HepG2 (cell line): ENCODE results near the gene CD151. TPM values are rescaled to one million over a fixed set of nuclear protein-coding genes. Genes with fewer than 3 reads are reported as not detected.
A peak's percentile ranks its signal among the peaks of the same experiment; 100 is the strongest.

Source experiments
- CENPX ChIP-seq: sonication (generic); formaldehyde crosslinking; IDR thresholded peaks from 2 replicates; pipeline ENCODE4 v1.9.0; 2021; ENCODE audit warnings: mild to moderate bottlenecking, missing genetic modification reagents, moderate library complexity
- CREB1 ChIP-seq, 2 experiments: fragments of 450-650 bp in 1 of 2; IDR thresholded peaks; 2 replicates each; pipeline ENCODE4 v1.6.1; 2016 to 2017; ENCODE audit warnings: control low read depth in 1 of 2, mild to moderate bottlenecking in 1 of 2, missing compliant biosample characterization in 1 of 2, missing genetic modification characterization in 1 of 2
- ELF4 ChIP-seq: sonication (generic); formaldehyde crosslinking; IDR thresholded peaks from 2 replicates; pipeline ENCODE4 v1.5.0; 2020; ENCODE audit warnings: missing genetic modification reagents, mild to moderate bottlenecking, moderate library complexity, borderline replicate concordance
- ESRRA ChIP-seq: sonication (generic); formaldehyde crosslinking; IDR thresholded peaks from 2 replicates; pipeline ENCODE4 v1.5.1; 2020; ENCODE audit warnings: mild to moderate bottlenecking, low read depth, missing genetic modification reagents
- EZH2 ChIP-seq: conservative IDR thresholded peaks from 2 replicates; pipeline ENCODE4 v1.6.1; 2012; ENCODE audit warnings: mild to moderate bottlenecking, low read depth, low read length, moderate library complexity
- FOXO1 ChIP-seq: sonication (generic); formaldehyde crosslinking; IDR thresholded peaks from 2 replicates; pipeline ENCODE4 v1.4.0; 2020; ENCODE audit warnings: missing genetic modification reagents
- HNF4A ChIP-seq: sonication (generic); formaldehyde crosslinking; IDR thresholded peaks from 2 replicates; pipeline ENCODE4 v1.4.0; 2020; ENCODE audit warnings: missing genetic modification reagents
- KAT2B ChIP-seq: fragments of 150-350 bp; IDR thresholded peaks from 2 replicates; pipeline ENCODE4 v1.6.1; 2014; ENCODE audit warnings: low read depth, low read length, borderline replicate concordance
- KLF16 ChIP-seq, 2 experiments: sonication (generic) in 1 of 2; formaldehyde crosslinking in 1 of 2; IDR thresholded peaks; 2 replicates each; pipeline versions ENCODE4 v1.6.1 to v1.8.0; 2016 to 2023; ENCODE audit warnings: missing genetic modification reagents in 2 of 2, missing compliant biosample characterization in 1 of 2
- MYNN ChIP-seq: sonication (generic); formaldehyde crosslinking; IDR thresholded peaks from 2 replicates; pipeline ENCODE4 v1.4.0; 2020; ENCODE audit warnings: mild to moderate bottlenecking, low read depth, missing genetic modification reagents
- NCOA2 ChIP-seq: sonication (generic); formaldehyde crosslinking; IDR thresholded peaks from 2 replicates; pipeline ENCODE4 v1.8.0; 2022; ENCODE audit warnings: inconsistent platforms
- NFYB ChIP-seq: sonication (generic); formaldehyde crosslinking; IDR thresholded peaks from 2 replicates; pipeline ENCODE4 v1.4.0; 2020; ENCODE audit warnings: missing genetic modification reagents
- PRPF4 ChIP-seq: fragments of 200-400 bp; formaldehyde crosslinking; IDR thresholded peaks from 2 replicates; pipeline ENCODE4 v1.6.1; 2016; ENCODE audit warnings: low read length, low read depth; ENCODE audit not compliant: poor library complexity, severe bottlenecking
- RFX5 ChIP-seq: IDR thresholded peaks from 2 replicates; pipeline ENCODE4 v1.6.1; 2011; ENCODE audit warnings: low read depth, low read length, improper control_type of control experiment
- ZBTB38 ChIP-seq: sonication (generic); formaldehyde crosslinking; IDR thresholded peaks from 2 replicates; pipeline ENCODE4 v1.5.1; 2020; ENCODE audit warnings: mild to moderate bottlenecking, missing genetic modification reagents
- ZFP41 ChIP-seq: sonication (generic); formaldehyde crosslinking; IDR thresholded peaks from 2 replicates; pipeline ENCODE4 v1.4.0; 2020; ENCODE audit warnings: mild to moderate bottlenecking, missing genetic modification reagents, borderline replicate concordance
- ZNF136 ChIP-seq: sonication (generic); formaldehyde crosslinking; IDR thresholded peaks from 2 replicates; pipeline ENCODE4 v1.8.1; 2022; ENCODE audit warnings: low read depth, mild to moderate bottlenecking, moderate library complexity, missing genetic modification reagents
- ZNF275 ChIP-seq: sonication (generic); formaldehyde crosslinking; IDR thresholded peaks from 2 replicates; pipeline ENCODE4 v1.8.0; 2022; ENCODE audit warnings: missing genetic modification reagents, mild to moderate bottlenecking, inconsistent platforms, borderline replicate concordance
- ZNF335 ChIP-seq: sonication (generic); formaldehyde crosslinking; IDR thresholded peaks from 2 replicates; pipeline ENCODE4 v1.4.0; 2020; ENCODE audit warnings: missing genetic modification reagents
- ZNF556 ChIP-seq: sonication (generic); formaldehyde crosslinking; IDR thresholded peaks from 2 replicates; pipeline ENCODE4 v1.4.0; 2020; ENCODE audit warnings: mild to moderate bottlenecking, missing genetic modification reagents, borderline replicate concordance
- ZNF766 ChIP-seq: sonication (generic); formaldehyde crosslinking; IDR thresholded peaks from 2 replicates; pipeline ENCODE4 v1.5.0; 2020; ENCODE audit warnings: missing genetic modification reagents, borderline replicate concordance
- polyA plus RNA-seq, 8 experiments: library from polyadenylated mRNA; depleted of rRNA in 3 of 8; stranded (reverse) in 7 of 8; unstranded in 1 of 8; fragments of >200 nt; fragmentation: Illumina TruSeq in 4 of 8; extraction: Trizol in 4 of 8; gene quantifications; 2 replicates each; pipeline versions ENCODE4 v1.2.1 to v1.2.3, GENCODE V29; 2011 to 2016; ENCODE audit warnings: low read depth in 4 of 8, missing spikeins in 1 of 8, mixed read lengths in 1 of 8; ENCODE audit not compliant: insufficient read depth in 1 of 8
- total RNA-seq, 5 experiments: library from RNA; depleted of rRNA; stranded (reverse); fragments of >200 nt; fragmentation: Illumina TruSeq; extraction: Trizol; gene quantifications; 2 replicates each; pipeline ENCODE4 v1.2.3, GENCODE V29; 2016; ENCODE audit warnings: low read depth in 1 of 5
- TF ChIP-seq, protein P1 (sequence below): sonication (generic); formaldehyde crosslinking; IDR thresholded peaks from 2 replicates; pipeline ENCODE4 v1.5.1; 2020; ENCODE audit warnings: mild to moderate bottlenecking, moderate library complexity, missing genetic modification reagents
- TF ChIP-seq, protein P2 (sequence below): IDR thresholded peaks from 2 replicates; pipeline ENCODE4 v1.6.1; 2016; ENCODE audit warnings: mild to moderate bottlenecking, missing biosample characterization, missing genetic modification reagents
- TF ChIP-seq, protein P3 (sequence below): sonication (generic); formaldehyde crosslinking; IDR thresholded peaks from 2 replicates; pipeline ENCODE4 v1.4.0; 2020; ENCODE audit warnings: mild to moderate bottlenecking, missing genetic modification reagents

Gene CD151
- total and polyA plus RNA-seq, 2 of the 13 experiments (the other 11 are each of a cell fraction or from before 2014, with no cell fraction given), result 125 to 197 TPM

GRCh38 chr11:842370-843002 lies 9.7 kb downstream of the CD151 start, which contains the start of the genes POLR2L and TSPAN4 (continued):
- TF ChIP-seq, protein P1, sequence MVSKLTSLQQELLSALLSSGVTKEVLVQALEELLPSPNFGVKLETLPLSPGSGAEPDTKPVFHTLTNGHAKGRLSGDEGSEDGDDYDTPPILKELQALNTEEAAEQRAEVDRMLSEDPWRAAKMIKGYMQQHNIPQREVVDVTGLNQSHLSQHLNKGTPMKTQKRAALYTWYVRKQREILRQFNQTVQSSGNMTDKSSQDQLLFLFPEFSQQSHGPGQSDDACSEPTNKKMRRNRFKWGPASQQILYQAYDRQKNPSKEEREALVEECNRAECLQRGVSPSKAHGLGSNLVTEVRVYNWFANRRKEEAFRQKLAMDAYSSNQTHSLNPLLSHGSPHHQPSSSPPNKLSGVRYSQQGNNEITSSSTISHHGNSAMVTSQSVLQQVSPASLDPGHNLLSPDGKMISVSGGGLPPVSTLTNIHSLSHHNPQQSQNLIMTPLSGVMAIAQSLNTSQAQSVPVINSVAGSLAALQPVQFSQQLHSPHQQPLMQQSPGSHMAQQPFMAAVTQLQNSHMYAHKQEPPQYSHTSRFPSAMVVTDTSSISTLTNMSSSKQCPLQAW, result peak; percentile 33; the same call in 1 of the 2 replicates
- TF ChIP-seq, protein P2, sequence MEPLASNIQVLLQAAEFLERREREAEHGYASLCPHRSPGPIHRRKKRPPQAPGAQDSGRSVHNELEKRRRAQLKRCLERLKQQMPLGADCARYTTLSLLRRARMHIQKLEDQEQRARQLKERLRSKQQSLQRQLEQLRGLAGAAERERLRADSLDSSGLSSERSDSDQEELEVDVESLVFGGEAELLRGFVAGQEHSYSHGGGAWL (CRISPR knock-in tag), result 0 out of 2 replicates have a peak, but pooled peaks have one; percentile 38
- TF ChIP-seq ZFP41 (CRISPR knock-in tag) (no peak), HNF4A (CRISPR knock-in tag) (no peak), ELF4 (CRISPR knock-in tag) (no peak), ZBTB38 (peak; percentile 19; the same call in 1 of the 2 replicates), FOXO1 (no peak), CENPX (CRISPR knock-in tag) (no peak), ESRRA (CRISPR knock-in tag) (peak; percentile 53; the same call in 1 of the 2 replicates), MYNN (CRISPR knock-in tag) (no peak), KAT2B (no peak; the same call in 1 of the 2 replicates), RFX5 (no peak), KLF16 (CRISPR knock-in tag; IDR thresholded peaks at IDR 0.05) (peak in 1 of 2 experiments; percentile 59; a peak in 2 of 4 replicates), CREB1 (IDR thresholded peaks at IDR 0.05) (no peak), CREB1 (CRISPR knock-in tag; IDR thresholded peaks at IDR 0.05) (no peak), NCOA2 (CRISPR knock-in tag) (no peak), ZNF275 (CRISPR knock-in tag) (no peak), ZNF136 (CRISPR knock-in tag) (no peak), ZNF556 (CRISPR knock-in tag) (peak; percentile 49; the same call in 1 of the 2 replicates), PRPF4 (no peak), ZNF335 (CRISPR knock-in tag) (no peak), NFYB (no peak), EZH2 (no peak), ZNF766 (CRISPR knock-in tag) (no peak)
- TF ChIP-seq, protein P3, sequence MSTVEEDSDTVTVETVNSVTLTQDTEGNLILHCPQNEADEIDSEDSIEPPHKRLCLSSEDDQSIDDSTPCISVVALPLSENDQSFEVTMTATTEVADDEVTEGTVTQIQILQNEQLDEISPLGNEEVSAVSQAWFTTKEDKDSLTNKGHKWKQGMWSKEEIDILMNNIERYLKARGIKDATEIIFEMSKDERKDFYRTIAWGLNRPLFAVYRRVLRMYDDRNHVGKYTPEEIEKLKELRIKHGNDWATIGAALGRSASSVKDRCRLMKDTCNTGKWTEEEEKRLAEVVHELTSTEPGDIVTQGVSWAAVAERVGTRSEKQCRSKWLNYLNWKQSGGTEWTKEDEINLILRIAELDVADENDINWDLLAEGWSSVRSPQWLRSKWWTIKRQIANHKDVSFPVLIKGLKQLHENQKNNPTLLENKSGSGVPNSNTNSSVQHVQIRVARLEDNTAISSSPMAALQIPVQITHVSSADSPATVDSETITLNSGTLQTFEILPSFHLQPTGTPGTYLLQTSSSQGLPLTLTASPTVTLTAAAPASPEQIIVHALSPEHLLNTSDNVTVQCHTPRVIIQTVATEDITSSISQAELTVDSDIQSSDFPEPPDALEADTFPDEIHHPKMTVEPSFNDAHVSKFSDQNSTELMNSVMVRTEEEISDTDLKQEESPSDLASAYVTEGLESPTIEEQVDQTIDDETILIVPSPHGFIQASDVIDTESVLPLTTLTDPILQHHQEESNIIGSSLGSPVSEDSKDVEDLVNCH (CRISPR knock-in tag), result no peak
